ENCODE measurements around the gene CFB. TPM values are rescaled to one million over a fixed set of nuclear protein-coding genes. Genes with fewer than 3 reads are reported as not detected.
A peak's percentile ranks its signal among the peaks of the same experiment; 100 is the strongest.

Gene CFB
- total RNA-seq, 4 donors from 2014 or later, result 15.7 to 66.5 (median 26.2) TPM

DNA sequence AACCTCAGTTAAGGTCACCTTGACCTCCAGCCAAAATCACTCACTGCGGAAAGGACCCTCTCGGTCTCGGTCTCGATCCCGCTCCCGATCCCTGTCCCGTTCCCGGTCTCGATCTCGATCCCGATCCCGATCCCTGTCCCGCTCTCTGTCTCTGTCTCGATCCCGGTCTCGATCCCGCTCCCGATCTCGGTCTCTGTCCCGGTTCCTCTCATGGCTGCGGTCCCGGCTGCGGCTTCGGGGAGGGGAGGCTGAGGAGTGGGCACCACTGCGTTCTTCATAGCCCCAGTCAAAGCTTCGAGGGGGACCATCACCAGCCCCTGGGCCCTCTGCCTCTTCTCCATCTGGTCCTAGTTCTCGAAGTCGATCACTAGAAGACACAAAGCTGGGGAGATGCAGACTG, 8.6 kb downstream of the CFB start:
- WGBS, 2 donors, result 96 to 98% methylated on average over 28 of the region's 28 CpGs
- Histone ChIP-seq H3K27me3 (no peaks in the 10 kb centered on the region), H3K9me3 (no peaks in the 10 kb centered on the region), H3K4me1 (peaks cover 0 to 32% (median 15%) of the 10 kb centered on the region in 4 donors), H3K4me3 (no peak overlapping the region), H3K36me3 (peaks cover 7 to 68% (median 21%) of the 10 kb centered on the region in 3 donors), H3K27ac (no peak overlapping the region)
- TF ChIP-seq POLR2A (IDR thresholded peaks at IDR 0.05) (no peak), EP300 (IDR thresholded peaks at IDR 0.05) (no peak)
- TF ChIP-seq, protein P1, sequence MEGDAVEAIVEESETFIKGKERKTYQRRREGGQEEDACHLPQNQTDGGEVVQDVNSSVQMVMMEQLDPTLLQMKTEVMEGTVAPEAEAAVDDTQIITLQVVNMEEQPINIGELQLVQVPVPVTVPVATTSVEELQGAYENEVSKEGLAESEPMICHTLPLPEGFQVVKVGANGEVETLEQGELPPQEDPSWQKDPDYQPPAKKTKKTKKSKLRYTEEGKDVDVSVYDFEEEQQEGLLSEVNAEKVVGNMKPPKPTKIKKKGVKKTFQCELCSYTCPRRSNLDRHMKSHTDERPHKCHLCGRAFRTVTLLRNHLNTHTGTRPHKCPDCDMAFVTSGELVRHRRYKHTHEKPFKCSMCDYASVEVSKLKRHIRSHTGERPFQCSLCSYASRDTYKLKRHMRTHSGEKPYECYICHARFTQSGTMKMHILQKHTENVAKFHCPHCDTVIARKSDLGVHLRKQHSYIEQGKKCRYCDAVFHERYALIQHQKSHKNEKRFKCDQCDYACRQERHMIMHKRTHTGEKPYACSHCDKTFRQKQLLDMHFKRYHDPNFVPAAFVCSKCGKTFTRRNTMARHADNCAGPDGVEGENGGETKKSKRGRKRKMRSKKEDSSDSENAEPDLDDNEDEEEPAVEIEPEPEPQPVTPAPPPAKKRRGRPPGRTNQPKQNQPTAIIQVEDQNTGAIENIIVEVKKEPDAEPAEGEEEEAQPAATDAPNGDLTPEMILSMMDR (IDR thresholded peaks at IDR 0.05), result no peak
- no peak for DNase-seq (ENCODE audit: low spot score in 2 of 2)

DNA sequence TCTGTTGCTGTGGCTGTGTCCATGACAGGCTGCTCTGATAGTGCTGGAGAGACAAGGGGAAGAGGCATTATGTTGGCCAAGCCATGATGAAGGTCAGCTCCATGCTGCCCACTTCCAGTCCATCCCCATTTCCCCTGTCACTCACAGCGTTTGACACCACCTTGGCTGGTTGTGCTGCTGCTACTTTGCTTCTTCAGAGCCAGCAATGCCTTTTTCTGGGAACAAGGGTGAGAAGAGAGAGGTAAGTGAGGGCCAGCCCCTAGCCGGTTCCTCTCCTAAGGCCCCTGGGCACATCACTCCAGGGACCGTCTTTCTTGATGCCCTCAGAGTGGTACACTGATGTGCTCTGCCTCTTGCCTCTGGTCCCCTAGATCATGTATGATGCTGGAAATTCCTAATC, 10.9 kb downstream of the CFB start:
- no peaks in the 10 kb centered on the region for H3K9me3 ChIP-seq
- H3K4me1 ChIP-seq, result peaks cover 0 to 35% (median 19%) of the 10 kb centered on the region in 4 donors
- DNase-seq (ENCODE audit: low spot score in 2 of 2), result no peak
- H3K27me3 ChIP-seq, result no peaks in the 10 kb centered on the region
- H3K4me3 ChIP-seq, result no peak overlapping the region
- 93% methylated on average over 3 of the region's 3 CpGs for WGBS, 2 donors
- no peak overlapping the region for H3K27ac ChIP-seq
- TF ChIP-seq POLR2A (IDR thresholded peaks at IDR 0.05), result no peak
- no peak for TF ChIP-seq EP300 (IDR thresholded peaks at IDR 0.05)
- TF ChIP-seq, protein P1 (IDR thresholded peaks at IDR 0.05), result no peak
- H3K36me3 ChIP-seq, result peaks cover 7 to 73% (median 25%) of the 10 kb centered on the region in 3 donors

DNA sequence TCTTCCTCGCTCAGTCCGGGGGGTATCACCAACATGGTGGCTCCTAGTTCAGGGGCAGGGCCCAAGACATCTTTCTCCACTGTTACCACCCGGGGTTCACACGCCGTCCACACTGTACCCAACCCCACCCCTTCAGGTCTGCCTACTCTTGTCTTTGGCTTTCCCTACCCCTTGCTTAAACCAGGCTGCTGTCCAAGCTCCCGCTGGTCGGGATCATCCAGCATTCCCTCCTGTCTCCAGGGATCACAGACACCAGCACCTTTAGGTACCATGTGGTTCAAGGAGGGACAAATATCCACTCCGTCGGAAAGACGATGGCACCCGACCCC, 12.5 kb downstream of the CFB start:
- no peak for DNase-seq (ENCODE audit: low spot score in 2 of 2)
- H3K9me3 ChIP-seq, result no peaks in the 10 kb centered on the region
- 9 to 11% methylated on average over 11 of the region's 11 CpGs for WGBS, 2 donors
- peak overlapping the region; percentile 75 to 97 (median 86) for H3K4me3 ChIP-seq
- no peaks in the 10 kb centered on the region for H3K27me3 ChIP-seq
- H3K36me3 ChIP-seq, result peaks cover 7 to 73% (median 34%) of the 10 kb centered on the region in 3 donors
- H3K27ac ChIP-seq, result peak overlapping the region; percentile 64 to 95 (median 90)
- H3K4me1 ChIP-seq, result peaks cover 0 to 32% (median 19%) of the 10 kb centered on the region in 4 donors
- TF ChIP-seq EP300 (IDR thresholded peaks at IDR 0.05) (no peak), POLR2A (IDR thresholded peaks at IDR 0.05) (no peak)

DNA sequence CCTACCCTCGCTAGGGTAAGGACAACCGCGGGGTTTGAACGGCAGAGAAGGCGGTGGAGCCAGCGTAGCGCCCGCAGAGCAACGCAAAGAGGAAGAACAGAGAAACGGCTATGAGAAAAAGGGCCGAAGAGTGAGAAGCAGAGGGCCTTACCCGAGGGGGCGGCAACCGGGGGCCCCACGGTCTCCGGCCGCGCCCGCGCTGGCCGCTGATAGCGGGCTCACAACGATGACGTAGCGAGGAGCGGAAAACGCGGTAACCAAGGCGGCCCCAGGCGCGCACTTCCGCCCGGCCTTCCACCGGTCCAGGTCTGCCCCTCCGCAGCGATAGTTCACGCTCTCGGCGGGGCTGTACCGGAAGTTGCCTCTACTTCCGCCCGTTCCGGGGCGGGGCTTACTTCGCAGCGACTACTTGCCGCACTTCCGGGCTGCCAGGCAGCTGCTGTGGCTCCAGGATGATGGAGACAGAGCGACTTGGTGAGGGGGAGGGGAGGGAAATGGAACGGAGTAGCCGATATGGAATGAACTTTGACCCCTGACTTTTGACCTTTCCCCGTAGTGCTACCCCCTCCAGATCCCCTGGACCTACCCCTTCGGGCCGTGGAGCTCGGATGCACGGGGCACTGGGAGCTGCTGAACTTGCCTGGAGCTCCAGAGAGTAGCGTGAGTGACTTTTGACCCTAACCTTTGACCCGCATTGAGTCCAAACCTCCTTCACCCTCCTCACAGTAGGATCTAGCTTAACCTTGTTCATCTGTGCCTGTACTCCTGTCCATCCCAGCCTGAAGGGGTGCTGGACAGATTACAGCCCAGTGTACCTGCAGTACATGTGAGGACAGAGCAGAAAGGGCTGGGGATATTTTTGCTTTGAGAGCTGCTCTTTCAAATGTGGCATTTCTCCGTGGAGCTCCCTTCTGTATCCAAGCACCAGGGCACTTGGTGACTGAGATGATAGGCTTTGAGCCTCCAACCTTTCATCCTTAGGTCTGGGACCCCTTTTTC, 13.1 kb downstream of the CFB start, which contains the start of the genes NELFE and SKIC2:
Gene NELFE, minus strand, starts transcription at position 231 of the 999 bp plus-strand sequence. CDS start 525 bp downstream, outside the sequence.
Gene SKIC2, plus strand, starts transcription at position 435 of the 999 bp plus-strand sequence. Its CDS starts 18 bp downstream, at position 453.
- Histone ChIP-seq H3K4me3 (peak within 1 kb of the TSS; percentile 75 to 97 (median 86)), H3K27ac (peak within 1 kb of the TSS; percentile 78 to 95 (median 90)), H3K36me3 (peaks cover 7 to 73% (median 40%) of the 10 kb centered on the region in 3 donors), H3K9me3 (no peaks in the 10 kb centered on the region), H3K27me3 (no peaks in the 10 kb centered on the region), H3K4me1 (peaks cover 0 to 32% (median 19%) of the 10 kb centered on the region in 4 donors)
- DNase-seq (ENCODE audit: low spot score in 2 of 2), result peak; percentile 94 to 95
- TF ChIP-seq POLR2A (IDR thresholded peaks at IDR 0.05) (peak; percentile 43 to 63), EP300 (IDR thresholded peaks at IDR 0.05) (peak; percentile 95 to 100)
- TF ChIP-seq, protein P1 (IDR thresholded peaks at IDR 0.05), result peak in 1 of 5 experiments; percentile 23
- 1% methylated on average over 57 to 59 of the region's 59 CpGs for WGBS, 2 donors

DNA sequence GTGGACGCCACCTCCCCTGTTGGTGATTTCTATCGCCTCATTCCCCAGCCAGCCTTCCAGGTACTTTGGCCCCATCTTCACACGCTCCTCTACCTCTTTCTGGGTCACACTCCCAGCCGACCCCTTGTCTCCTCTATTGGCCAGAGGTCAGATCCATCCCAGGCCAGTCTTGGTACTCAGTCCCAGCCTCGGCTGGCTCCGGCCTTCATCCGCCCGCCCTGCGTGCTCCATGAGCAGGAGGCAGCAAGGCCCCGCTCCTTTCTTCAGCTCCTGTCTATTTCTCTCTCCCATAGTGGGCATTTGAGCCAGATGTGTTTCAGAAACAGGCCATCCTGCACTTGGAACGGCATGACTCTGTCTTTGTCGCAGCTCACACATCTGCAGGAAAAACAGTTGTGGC, 15.7 kb downstream of the CFB start:
- Histone ChIP-seq H3K9me3 (no peaks in the 10 kb centered on the region), H3K4me3 (no peak overlapping the region), H3K36me3 (peaks cover 3 to 74% (median 44%) of the 10 kb centered on the region in 3 donors), H3K27me3 (no peaks in the 10 kb centered on the region), H3K27ac (no peak overlapping the region), H3K4me1 (peaks cover 0 to 32% (median 19%) of the 10 kb centered on the region in 4 donors)
- WGBS, 2 donors, result 92 to 95% methylated on average over 12 of the region's 12 CpGs
- TF ChIP-seq, protein P1 (IDR thresholded peaks at IDR 0.05), result no peak
- TF ChIP-seq EP300 (IDR thresholded peaks at IDR 0.05), result no peak
- TF ChIP-seq POLR2A (IDR thresholded peaks at IDR 0.05), result no peak
- no peak for DNase-seq (ENCODE audit: low spot score in 2 of 2)
